ENCODE data around the gene KCNQ4. TPM values are rescaled to one million over a fixed set of nuclear protein-coding genes. Genes with fewer than 3 reads are reported as not detected.

KCNQ4 gene
- total and polyA plus RNA-seq, 2 donors (not counting 3 experiments of a cell fraction or from before 2014, with no cell fraction given) = 0.06 to 0.07 TPM

DNA sequence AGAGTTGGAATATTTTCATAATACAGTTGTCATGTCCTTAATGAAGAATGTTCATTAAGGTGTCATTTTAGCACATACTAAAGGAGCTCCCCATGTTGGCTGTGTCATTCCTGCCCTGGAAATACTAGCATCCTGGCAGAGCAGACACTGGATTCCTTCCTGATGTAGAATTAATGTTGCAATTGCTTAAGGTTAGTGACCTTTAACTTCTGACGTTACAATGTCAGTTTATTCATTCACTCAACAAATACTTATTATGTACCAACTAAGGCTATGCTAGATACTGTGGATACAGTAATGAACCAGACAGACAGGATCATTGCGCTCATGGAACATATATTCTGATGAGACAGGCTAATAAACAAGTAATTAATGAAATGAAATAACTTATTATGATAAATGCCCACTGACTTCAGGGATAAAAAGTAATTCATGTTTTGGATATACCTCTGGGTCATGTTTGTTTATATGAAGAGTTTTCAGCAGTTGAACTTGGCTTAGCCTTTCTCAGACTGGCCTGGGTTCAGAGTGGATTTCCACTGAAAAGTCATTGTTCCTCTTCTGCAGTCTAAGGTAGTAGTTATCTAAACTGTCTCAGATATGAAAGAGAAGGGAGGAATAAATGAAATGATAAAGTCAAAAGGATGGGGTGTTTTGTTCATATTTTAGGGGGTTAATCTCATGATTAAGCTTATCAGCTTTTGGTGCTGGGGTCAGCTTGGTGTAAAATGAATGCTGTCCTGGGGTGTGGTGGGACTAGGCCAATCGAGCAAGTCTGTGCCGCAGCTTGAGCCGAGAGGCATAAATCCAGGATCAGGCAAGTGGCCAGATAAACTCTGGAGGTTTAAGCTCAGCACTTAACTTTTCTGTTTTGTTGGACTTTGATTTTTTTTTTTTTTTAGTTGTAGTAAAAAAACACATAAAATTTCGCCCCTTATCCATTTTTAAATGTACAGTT, 43.3 kb upstream of the KCNQ4 start:
- no peaks in the 10 kb centered on the region for H3K9me3 ChIP-seq (replicated peaks; ENCODE audit: control insufficient read depth, insufficient read depth, low read length)
- POLR2A ChIA-PET = no interaction called here

DNA sequence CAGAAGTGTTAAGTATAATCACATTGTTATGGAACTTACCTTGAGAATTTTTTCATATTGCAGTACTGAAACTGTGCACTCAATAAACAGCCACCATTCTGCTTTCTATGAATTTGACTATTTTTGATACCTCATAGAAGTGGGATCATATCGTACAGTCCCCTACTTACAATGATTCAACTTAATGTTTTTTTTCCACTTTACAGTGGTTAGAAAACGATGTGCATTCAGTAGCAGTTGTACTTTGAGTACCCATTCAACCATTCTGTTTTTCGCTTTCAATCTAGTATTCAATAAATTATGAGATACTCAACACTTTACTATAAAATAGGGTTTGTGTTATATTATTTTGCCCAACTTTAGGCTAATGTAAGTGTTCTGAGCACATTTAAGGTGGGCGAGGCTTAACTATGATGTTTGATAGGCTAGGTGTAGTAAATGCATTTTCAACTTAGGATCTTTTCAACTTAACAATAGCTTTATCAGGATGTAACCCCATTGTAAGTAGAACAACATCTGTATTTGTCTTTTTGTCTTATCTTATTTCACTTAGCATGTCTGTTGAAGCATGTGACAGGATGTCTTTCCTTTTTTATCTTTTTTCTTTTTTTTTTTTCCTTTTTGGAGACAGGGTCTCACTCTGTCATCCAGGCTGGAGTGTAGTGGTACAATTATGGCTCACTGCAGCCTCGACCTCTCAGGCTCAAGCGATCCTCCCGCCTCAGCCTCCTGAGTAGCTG, 42.4 kb upstream of the KCNQ4 start:
- H2AFZ ChIP-seq (ENCODE audit: low read depth, low read length) = no peak overlapping the region
- no peaks in the 10 kb centered on the region for H4K20me1 ChIP-seq (replicated peaks; ENCODE audit: control insufficient read depth, extremely low read depth, insufficient read depth, low read length)
- no peak overlapping the region for H3K4me2 ChIP-seq (ENCODE audit: insufficient read depth, low read length)
- no peaks in the 10 kb centered on the region for H3K27me3 ChIP-seq (ENCODE audit: control insufficient read depth in 2 of 2, insufficient read depth in 2 of 2, low read length in 2 of 2)
- DNase-seq (ENCODE audit: low read depth, low spot score) = no peak
- intact Hi-C loops (cut with micrococcal nuclease) (no loop called here), dilution Hi-C loops (cut with MboI; ENCODE audit: extremely low pct_ligation_motif_present, low sequenced_read_pairs) (no loop called here)
- no peak overlapping the region for H3K9ac ChIP-seq (replicated peaks; ENCODE audit: extremely low read depth, insufficient read depth, low read length)
- H3K9me1 ChIP-seq (replicated peaks; ENCODE audit: control insufficient read depth, extremely low read depth, insufficient read depth, low read length) = no peaks in the 10 kb centered on the region
- H3K4me3 ChIP-seq (replicated peaks in 1 of 3; ENCODE audit: insufficient read depth in 1 of 3, low read depth in 1 of 3, low read length in 3 of 3) = no peak overlapping the region
- TF ChIP-seq FOS (IDR thresholded peaks at IDR 0.05; ENCODE audit: borderline replicate concordance, insufficient read depth, low read length) (no peak), JUN (IDR thresholded peaks at IDR 0.05; ENCODE audit: borderline replicate concordance, insufficient read depth, insufficient read length, low read depth) (no peak), POLR2A (IDR thresholded peaks at IDR 0.05; ENCODE audit: low read depth, low read length) (no peak), POLR2AphosphoS5 (IDR thresholded peaks at IDR 0.05; ENCODE audit: insufficient read depth, low read depth, low read length) (no peak), MYC (IDR thresholded peaks at IDR 0.05; ENCODE audit: low read depth, low read length) (no peak), EZH2 (IDR thresholded peaks at IDR 0.05; ENCODE audit: borderline replicate concordance, low read depth, low read length, severe bottlenecking) (no peak), GATA2 (IDR thresholded peaks at IDR 0.05; ENCODE audit: insufficient read depth, insufficient read length, low read depth, low read length) (no peak)
- TF ChIP-seq, protein P1, sequence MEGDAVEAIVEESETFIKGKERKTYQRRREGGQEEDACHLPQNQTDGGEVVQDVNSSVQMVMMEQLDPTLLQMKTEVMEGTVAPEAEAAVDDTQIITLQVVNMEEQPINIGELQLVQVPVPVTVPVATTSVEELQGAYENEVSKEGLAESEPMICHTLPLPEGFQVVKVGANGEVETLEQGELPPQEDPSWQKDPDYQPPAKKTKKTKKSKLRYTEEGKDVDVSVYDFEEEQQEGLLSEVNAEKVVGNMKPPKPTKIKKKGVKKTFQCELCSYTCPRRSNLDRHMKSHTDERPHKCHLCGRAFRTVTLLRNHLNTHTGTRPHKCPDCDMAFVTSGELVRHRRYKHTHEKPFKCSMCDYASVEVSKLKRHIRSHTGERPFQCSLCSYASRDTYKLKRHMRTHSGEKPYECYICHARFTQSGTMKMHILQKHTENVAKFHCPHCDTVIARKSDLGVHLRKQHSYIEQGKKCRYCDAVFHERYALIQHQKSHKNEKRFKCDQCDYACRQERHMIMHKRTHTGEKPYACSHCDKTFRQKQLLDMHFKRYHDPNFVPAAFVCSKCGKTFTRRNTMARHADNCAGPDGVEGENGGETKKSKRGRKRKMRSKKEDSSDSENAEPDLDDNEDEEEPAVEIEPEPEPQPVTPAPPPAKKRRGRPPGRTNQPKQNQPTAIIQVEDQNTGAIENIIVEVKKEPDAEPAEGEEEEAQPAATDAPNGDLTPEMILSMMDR (IDR thresholded peaks at IDR 0.05; ENCODE audit: extremely low read depth in 1 of 2, insufficient read depth in 1 of 2, low read depth in 1 of 2, low read length in 2 of 2) = no peak
- TF ChIP-seq, protein P2, sequence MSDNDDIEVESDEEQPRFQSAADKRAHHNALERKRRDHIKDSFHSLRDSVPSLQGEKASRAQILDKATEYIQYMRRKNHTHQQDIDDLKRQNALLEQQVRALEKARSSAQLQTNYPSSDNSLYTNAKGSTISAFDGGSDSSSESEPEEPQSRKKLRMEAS (IDR thresholded peaks at IDR 0.05; ENCODE audit: insufficient read depth, insufficient read length) = no peak
- no peak for FAIRE-seq
- peaks cover 0 to 4% of the 10 kb centered on the region in 2 experiments for H3K36me3 ChIP-seq (ENCODE audit: control insufficient read depth in 2 of 2, extremely low read depth in 1 of 2, insufficient read depth in 2 of 2, low read length in 2 of 2)
- no peaks in the 10 kb centered on the region for H3K79me2 ChIP-seq (ENCODE audit: control insufficient read depth, insufficient read depth, low read length)
- H3K27ac ChIP-seq (ENCODE audit: insufficient read depth, low read depth, low read length) = no peak overlapping the region
- no TSS peak for BruUV-seq (replicated peaks)
- POLR2A ChIA-PET = no interaction called here
- H3K4me1 ChIP-seq (ENCODE audit: control insufficient read depth, extremely low read depth, insufficient read depth, low read length) = peaks cover 4% of the 10 kb centered on the region
- CTCF ChIA-PET = interaction anchor here (0.7 to 0.8 kb wide), 2 partner anchors 12 to 19 kb away, joined by 3 read pairs; no protein-coding TSS in a partner anchor
- no peaks in the 10 kb centered on the region for H3K9me3 ChIP-seq (replicated peaks; ENCODE audit: control insufficient read depth, insufficient read depth, low read length)

More for the DNA sequence above, 43.3 kb upstream of the KCNQ4 start:
- dilution Hi-C loops (cut with MboI; ENCODE audit: extremely low pct_ligation_motif_present, low sequenced_read_pairs) (no loop called here), intact Hi-C loops (cut with micrococcal nuclease) (no loop called here)
- Histone ChIP-seq H3K4me3 (replicated peaks in 1 of 3; ENCODE audit: insufficient read depth in 1 of 3, low read depth in 1 of 3, low read length in 3 of 3) (no peak overlapping the region), H4K20me1 (replicated peaks; ENCODE audit: control insufficient read depth, extremely low read depth, insufficient read depth, low read length) (no peaks in the 10 kb centered on the region), H3K36me3 (ENCODE audit: control insufficient read depth in 2 of 2, extremely low read depth in 1 of 2, insufficient read depth in 2 of 2, low read length in 2 of 2) (peaks cover 0 to 4% of the 10 kb centered on the region in 2 experiments), H2AFZ (ENCODE audit: low read depth, low read length) (no peak overlapping the region), H3K9ac (replicated peaks; ENCODE audit: extremely low read depth, insufficient read depth, low read length) (no peak overlapping the region), H3K4me2 (ENCODE audit: insufficient read depth, low read length) (no peak overlapping the region), H3K4me1 (ENCODE audit: control insufficient read depth, extremely low read depth, insufficient read depth, low read length) (peaks cover 4% of the 10 kb centered on the region), H3K27ac (ENCODE audit: insufficient read depth, low read depth, low read length) (no peak overlapping the region), H3K9me1 (replicated peaks; ENCODE audit: control insufficient read depth, extremely low read depth, insufficient read depth, low read length) (no peaks in the 10 kb centered on the region), H3K27me3 (ENCODE audit: control insufficient read depth in 2 of 2, insufficient read depth in 2 of 2, low read length in 2 of 2) (no peaks in the 10 kb centered on the region), H3K79me2 (ENCODE audit: control insufficient read depth, insufficient read depth, low read length) (no peaks in the 10 kb centered on the region)
- DNase-seq (ENCODE audit: low read depth, low spot score) = no peak
- no peak for TF ChIP-seq POLR2A (IDR thresholded peaks at IDR 0.05; ENCODE audit: low read depth, low read length)
- no TSS peak for BruUV-seq (replicated peaks)
- FAIRE-seq = no peak
- CTCF ChIA-PET = interaction anchor here (0.8 kb wide), 1 partner anchor 18 kb away, joined by 3 read pairs; no protein-coding TSS in a partner anchor
